Ureter (tissue), 1 donor: ENCODE data around the gene ELMO3. TPM values are rescaled to one million over a fixed set of nuclear protein-coding genes. Genes with fewer than 3 reads are reported as not detected.
A peak's percentile ranks its signal among the peaks of the same experiment; 100 is the strongest.

Experiments
- DNase-seq: peaks from one replicate; pipeline ENCODE4 v3.0.0-alpha.2; 2020; ENCODE audit warnings: low spot score
- total RNA-seq: library from RNA; stranded (reverse); gene quantifications from one replicate; pipeline ENCODE4 v1.2.4, GENCODE V29; 2023
- donor health status: DM: yes; HTN: yes; CAD: no.

ELMO3 gene
- total RNA-seq, 1 donor from 2014 or later = 23.5 TPM

DNA sequence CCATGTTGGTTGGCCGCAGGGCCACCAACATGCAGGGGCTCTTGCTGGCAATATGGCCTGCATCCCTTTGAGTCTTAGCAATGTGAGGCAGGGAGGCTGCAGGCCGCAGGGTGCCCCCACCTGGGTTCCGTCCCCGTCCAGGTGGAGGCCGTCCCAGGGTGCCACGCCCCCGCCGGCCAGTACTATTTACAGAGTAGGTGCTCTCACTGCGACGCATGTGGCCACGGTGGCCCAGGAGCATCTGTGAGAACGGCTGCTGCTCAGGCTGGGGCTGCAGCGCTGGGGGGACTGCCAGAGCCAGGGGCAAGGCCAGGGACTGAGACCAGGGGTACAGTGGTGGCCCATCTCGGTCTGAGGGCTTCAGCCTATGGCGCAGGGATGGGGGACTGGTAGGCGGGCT lies 18.8 kb upstream of the ELMO3 start:
- no peak for DNase-seq

DNA sequence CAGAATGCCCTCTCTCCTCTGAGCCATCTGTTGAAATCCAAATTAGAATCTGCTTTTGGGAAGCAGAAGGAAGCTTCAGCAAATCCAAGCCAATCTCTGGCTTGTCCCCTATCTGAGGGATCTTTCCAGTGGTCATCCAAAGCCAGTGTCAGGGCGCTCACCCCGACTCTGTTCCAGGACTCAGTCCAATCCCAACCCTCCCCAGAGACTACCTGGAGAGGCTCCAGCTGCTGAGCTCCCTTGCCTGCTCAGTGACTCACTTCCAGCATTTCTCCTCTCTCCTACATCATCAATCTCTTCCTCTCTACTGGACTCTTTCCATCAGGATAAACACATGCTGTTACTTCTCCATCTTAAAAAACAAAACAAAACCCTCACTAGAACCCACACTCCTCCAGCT lies 17.6 kb upstream of the ELMO3 start:
- no peak for DNase-seq

DNA sequence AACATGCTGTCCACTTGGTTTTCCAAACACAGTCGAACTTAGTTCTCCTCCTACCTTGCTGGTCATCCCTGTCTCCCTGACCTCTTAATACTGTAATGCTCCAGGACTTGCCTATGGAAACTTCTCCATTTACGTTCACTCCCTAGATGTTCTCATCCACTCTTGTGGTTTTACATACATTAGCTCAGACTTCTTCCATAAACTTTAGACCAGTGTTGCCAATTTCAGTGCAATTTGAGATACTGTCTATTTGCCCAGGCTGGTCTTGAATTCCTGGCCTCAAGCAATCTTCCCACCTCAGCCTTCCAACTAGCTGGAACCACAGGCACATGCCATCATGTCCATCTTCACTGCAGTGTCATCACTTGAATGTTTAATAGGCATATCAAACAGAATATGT lies 16.6 kb upstream of the ELMO3 start:
- no peak for DNase-seq

DNA sequence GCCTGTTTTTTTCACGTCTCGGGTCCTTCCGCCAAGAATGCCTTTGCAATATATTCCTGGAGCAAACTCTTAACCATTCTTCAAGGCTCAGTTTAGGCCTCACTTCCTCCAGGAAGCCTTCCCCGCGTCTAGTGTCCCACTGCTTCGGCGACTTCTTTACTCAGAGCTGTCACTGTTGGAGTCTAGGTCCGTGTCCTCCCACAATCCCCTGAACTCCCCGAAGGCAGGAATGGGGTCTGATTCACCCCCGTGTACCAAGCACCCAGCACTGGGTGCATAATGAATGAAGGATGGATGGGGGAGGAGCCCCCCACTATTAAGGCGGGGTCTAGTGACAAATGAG lies 15.7 kb upstream of the ELMO3 start:
- no peak for DNase-seq

DNA sequence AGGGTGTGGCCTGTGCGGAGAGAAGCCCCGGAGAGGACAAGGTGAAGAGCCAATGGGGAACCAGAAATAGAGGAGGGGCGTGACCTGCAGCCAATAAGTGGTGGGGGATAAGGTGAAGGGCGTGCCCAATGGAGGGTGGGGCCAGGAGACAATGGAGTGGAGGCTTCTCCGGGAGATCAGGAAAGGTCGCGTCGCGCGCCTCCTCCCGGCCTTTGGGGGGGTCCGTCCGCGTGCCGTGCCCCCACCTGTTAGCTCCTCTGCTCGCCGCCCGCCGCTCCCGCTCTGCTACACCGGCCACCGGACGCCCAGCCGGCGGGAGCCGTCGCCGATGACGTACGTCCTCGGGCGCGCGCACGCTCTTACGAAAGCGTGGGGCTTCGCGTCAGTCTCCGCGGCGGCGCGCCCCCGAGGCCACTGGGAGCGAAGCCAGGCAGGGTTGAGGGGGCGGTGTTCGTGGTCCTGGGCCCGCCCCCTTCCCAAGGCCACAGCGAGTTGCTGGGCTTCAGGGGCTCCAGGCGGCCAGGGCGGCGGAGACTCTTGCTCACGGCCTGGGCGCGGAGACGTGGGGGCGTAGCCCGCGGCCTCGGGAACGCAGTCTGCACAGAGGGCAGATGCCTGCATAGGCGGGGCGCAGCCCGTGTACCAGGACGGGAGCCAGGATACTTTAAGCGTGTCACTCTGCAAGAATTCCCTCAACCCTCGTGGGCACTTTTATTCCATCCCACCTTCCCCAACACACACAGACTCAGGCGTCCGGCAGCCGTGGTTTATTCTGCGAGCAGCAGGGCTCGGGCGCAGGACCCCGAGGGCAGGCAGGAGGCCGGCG lies 15.1 kb upstream of the ELMO3 start, which contains the start of gene MATCAP1:
MATCAP1 (minus strand) TSS at position 337 of the 826 bp plus-strand sequence. CDS start 3,353 bp downstream, outside the sequence.
- peak; percentile 97 for DNase-seq

DNA sequence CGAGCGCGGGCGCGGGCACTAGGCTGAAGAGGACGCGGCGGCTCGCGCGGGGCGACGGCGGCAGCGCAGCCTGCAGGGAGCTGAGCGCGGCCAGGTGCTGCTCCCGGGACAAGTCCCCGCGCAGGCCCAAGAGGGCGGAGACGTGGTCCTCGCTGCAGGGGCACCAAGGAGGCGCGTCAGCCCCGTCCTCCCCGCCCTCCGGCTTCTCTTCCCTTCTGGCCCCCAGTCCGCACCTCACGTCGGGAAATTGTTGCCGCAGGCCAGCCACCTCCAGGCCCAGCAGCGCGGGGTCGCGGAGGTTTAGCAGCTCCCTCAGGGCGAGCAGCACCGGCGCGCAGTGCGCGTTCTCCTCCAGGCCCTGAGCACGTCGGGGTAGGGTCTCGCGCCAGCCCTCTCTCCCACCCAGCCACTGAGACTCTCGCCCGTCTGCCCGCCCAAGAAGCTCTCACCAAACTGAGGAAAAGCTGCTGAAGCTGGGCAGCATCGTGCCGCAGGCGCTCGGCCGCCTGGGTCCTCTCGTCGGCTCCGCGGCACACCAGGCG lies 14.4 kb upstream of the ELMO3 start:
- DNase-seq = no peak

DNA sequence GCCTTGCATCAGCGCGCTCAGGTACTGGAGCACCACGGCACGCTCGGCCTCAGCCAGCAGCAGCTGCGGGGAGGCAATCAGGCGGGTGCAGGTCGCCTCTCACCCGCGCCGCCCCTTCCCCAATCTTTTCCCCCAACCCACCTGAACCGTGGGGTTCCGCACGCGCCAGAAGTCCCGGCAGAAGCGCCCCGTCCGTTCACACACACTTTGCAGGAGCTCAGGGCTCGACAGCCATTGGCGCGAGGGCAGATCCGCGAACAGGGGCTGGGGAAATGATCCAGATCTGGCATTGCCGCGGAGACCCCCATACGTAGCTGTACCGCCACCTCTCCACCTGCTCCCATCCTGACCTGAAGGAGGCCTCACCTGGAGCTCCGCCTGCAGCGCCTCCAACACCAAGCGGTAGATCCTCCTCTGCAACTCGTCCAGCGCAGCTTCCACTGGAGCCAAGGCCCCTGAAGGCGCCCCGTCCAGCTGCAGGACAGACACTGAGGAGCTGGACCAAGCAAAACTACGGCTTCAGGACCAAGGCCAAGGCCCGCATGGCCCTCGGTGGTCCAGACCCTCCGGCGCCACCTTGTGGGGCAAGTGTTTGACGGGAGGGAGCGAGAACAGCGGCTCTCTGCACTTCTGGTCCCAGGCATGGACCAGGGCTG lies 13.8 kb upstream of the ELMO3 start:
- DNase-seq = peak; percentile 93

DNA sequence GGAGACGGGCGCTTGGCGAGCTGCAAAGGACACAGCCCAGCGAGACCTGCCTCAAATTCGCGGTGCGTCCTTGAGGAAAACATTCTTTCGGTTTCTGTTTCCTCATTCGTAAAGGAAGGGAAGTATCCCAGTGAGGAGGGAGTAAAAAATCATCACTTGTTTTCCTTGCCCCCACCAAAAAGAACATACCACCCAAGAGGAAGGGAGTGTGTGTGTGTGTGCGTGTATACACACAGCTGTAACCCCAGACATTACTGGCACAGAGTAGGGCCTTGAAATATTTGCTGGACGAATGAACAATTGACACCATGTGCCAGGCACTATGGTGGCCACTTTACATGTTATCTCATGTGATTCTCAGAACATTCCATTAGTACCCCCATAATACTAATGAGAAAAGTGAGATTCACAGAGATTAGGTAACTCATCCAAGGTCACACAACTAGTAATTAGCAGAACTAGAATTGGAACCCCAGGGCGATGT lies 13.2 kb upstream of the ELMO3 start:
- no peak for DNase-seq

DNA sequence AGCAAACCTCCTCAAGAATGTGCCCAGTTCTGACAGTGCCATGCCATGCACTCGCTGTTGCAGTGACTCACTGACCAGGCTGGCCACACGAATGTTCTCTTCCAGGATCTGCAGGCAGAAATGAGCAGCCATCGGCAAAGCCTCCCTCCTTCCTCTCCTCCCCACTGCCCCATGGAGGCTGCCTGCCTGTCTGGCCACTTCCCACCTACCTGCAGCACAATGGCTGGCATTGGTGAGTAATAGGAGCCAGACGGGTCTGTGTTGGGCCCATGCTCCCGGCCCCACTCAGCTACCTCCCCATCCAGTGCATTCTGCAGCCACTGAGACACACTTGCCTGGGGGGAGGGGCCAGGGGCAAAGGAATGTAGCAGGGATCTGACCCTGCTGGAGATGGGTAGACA lies 12.4 kb upstream of the ELMO3 start:
- DNase-seq = no peak

DNA sequence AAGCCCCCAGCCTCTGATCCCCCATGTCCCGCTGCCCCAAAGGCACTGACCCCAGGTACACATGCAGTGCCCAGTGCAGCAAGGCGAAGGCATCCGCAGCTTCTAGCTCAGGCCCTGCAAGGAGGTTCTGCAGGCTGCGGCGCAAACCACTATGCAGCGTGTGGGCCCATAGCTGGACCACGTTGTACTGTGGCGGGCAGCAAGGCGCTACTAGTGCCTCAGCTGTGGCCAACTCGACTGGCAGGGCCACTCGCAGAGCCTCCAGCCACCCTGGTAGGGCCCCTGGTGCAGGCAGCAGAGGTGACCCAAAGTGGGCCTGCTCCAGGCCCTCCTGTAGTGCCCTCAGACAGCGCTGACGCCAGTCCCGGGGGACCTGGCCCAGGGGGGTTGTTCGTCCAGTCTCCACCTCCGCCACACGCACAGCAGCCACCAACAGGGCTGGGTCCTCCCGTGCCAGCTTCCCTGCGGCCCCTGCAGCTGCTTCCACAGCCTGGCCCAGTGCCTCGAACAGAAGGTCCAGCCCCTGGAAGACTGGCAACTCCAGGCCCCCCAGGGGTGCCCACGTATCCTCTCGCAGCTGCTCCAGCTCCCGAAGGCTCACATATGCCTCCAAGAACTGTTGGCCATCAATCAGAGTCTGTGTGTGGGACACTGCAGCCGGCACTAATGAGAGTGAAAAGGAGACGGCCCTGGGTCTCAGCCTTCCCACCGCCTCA lies 11.6 kb upstream of the ELMO3 start:
- no peak for DNase-seq

DNA sequence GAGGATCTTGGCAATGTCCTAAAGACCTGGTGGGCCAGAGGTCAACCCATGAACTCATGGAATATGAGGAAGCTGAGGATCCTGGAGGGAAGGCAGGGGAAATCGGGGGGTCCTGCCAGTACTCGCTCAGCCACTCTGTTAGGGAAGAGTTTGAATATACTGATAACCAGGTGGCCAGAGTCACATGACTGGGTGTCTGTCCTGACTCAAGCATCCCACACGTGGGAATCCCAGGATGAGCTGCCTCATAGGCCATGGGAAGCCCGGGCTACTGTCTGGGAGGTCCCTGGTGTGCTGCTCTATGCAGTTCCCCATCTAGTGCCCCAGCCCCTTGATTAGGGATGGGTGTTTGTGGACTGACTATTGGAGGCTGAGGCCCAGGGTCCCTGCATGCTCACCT lies 10.6 kb upstream of the ELMO3 start:
- no peak for DNase-seq

DNA sequence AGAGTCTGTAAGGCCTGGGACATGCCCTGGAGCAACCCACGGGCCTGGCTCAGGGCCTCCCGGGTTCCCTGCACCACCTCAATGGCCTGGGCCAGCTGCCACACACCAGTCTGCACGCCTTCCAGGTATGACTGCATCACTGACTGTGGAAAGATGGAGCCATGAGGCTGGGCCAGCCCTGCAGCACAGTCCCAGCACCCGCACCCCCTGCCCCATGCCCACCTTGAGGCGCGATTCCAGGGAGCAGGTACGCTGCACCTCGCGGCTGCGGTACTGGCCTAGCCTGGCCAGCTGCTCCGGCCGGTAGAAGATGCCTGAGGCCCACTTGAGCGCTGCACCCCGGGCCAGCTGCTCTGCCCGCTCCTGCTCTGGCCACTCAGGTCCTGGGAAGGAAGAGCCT lies 10.1 kb upstream of the ELMO3 start:
- DNase-seq = no peak

DNA sequence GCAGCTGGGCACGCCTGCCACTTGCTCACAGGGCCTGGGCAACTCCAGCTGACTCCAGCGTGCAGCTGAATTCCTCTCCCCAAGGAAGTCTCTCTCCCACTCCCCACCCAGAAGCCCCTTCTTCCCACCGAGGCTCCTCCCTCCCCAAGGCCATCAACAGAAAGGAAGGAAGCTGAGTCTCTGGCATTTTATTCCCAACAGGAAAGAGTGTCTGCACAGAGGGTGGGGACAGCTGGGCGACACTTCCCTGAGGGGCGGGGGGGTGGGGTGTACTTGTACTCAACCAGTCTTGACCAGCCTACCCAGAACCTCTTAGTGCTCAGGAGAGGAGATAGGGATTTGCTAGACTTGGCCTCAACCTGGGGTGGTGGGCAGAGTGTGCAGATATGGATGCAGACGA lies 8.9 kb upstream of the ELMO3 start, which contains the start of gene EXOC3L1:
EXOC3L1 (minus strand) TSS at position 96 of the 400 bp plus-strand sequence. CDS start 460 bp downstream, outside the sequence.
- no peak for DNase-seq

DNA sequence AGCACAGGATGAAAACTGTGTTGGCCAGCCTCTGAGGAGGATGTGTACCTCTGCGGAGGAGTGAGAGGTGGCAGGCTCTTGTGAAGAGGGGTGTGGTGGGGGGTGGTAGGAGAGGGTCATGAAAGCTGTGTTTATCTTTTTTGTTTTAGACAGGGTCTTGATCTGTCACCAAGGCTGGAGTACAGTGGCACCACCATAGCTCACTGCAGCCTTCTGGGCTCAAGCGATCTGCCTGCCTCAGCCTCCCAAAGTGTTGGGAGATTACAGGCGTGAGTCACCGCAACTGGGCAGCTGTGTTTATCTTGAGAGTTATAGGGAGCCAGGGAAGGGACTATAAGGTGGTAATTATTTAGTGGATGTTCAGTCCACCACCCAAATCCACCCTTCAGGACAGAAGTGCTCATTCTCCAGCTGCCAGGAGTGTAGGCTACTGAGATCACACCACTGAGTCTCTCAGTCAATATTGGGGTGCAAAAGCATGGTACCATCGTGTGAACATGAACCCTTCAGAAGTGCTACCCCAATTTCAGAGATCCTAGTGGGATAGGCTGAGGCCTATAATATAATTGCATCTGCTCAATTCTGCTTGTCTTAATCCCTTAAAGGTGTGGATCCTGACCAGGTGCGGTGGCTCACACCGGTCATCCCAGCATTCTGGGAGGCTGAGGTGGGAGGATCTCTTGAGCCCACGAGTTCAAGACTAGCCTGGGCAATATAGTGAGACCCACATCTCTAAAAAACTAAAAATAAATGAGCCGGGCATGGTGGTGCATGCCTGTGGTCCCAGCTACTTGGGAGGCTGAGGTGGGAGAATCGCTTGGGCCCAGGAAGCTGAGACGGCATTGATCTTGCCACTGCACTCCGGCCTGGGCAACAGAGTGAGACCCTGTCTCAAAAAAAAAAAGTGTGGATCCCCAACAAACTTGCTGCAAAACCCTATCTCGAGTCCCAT lies 8.2 kb upstream of the ELMO3 start:
- DNase-seq = no peak

DNA sequence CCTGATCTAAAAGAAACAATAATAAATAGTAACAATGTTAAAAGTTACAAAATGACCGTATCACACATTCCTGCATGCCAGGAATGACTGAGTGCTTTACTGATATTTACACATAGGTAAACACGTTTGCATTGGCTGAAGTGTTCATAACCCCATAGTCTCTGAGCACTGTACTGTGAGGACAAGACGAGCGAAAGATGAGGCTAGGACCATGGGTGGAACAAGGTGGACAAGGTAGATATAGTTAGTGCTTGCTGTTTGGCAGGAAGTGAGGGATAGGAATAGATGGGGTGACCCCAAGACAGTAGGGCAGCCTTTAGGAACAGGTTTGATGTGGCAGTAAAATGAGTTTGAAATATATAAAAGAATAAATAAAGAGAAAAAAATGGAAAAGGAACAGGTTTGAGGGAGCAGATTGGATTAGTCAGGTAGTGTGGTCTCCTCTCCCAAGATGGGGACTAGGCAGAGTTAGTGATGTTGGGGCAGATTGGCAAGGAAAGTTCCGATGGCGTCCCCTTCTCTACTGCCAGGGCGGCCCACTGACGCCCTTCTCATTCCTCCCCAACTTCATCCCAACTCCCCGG lies 7.4 kb upstream of the ELMO3 start:
- DNase-seq = no peak

DNA sequence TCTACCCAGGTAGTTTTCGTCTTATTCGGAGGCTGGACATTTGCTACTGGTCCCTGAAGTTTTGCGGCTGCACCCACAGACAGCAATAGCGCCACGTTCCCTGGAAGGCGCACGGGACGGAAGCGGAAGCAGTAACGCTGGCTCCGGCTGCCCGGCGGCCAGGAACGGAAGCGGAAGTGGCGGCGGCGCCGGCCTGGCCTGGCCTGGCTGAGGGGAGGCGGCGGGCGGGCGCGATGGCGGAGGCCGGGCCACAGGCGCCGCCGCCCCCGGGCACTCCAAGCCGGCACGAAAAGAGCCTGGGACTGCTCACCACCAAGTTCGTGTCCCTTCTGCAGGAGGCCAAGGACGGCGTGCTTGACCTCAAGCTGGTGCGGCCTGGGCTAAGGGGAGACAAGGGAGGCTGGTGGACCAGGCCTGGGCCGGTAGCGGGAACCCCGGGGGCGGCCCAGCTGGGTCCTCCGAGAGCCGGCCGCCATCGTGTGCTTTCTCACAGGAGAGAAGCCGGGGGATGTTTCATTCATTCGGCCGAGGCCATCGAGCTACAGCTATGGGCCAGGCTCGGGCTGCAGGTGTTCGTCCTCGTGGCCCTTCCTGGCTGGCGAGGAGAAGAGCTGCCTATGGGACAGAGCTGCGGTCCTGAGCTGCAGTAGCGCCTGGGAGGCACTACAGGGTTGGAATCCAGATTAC lies 6.8 kb upstream of the ELMO3 start, which contains the start of gene E2F4:
E2F4 (plus strand) TSS at position 161 of the 687 bp plus-strand sequence; CDS start at position 234, 73 bp downstream.
- DNase-seq = peak; percentile 91

DNA sequence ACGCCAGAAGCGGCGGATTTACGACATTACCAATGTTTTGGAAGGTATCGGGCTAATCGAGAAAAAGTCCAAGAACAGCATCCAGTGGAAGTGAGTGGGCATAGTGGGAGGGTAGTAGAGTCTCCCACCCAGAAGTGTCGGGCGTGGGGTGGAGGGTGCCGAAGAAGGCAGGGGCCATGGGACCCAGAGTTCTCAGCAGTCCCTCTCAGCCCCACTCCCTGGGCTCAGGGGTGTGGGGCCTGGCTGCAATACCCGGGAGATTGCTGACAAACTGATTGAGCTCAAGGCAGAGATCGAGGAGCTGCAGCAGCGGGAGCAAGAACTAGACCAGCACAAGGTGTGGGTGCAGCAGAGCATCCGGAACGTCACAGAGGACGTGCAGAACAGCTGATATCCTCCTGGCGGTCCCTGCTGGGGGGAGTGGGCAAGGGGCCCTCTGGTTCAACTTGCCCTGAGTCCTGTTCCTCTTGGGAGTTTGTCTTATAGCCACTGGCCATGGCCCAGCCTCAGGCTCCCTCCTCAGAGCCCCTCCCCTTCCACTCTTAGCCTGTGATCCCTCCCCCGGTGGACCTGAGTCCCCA lies 6.1 kb upstream of the ELMO3 start:
- no peak for DNase-seq

DNA sequence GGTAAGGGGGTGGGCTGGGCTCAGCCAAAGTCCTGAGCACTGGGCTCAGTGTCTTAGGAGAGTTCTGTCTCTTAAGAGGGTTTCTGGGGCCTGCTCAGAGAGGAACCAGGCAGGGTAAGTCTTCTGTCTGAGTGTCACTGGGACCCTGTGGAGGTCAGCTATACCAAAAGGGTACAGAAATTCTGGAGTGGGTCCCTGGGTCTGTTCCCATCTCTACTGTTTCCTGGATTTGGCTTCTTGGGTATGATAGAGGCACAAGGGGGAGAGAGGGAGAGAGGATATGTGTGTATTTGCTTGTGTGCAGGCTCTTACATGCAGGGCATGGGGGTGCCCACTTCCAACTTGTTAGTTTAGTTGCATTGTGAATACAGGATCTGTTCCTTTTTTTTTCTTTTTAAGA lies 5.4 kb upstream of the ELMO3 start:
- no peak for DNase-seq

DNA sequence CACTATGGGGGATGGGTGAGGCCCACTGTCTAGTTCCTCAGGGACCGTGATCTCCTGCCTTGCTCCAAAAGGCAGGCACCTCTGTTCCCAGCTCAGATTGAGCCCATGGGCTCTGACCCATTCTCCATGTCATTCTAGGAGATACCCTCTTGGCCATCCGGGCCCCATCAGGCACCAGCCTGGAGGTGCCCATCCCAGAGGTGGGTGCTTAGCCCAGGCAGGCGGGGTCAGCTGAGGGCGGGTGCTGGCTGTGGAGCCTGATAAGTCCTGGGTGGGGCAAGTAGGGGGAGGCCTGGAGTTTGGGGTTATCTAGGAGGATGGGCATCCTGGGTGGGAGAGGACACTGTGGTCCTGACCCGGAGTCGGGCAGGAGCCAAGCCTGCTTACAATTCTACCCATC lies 4.7 kb upstream of the ELMO3 start:
- DNase-seq = no peak

DNA sequence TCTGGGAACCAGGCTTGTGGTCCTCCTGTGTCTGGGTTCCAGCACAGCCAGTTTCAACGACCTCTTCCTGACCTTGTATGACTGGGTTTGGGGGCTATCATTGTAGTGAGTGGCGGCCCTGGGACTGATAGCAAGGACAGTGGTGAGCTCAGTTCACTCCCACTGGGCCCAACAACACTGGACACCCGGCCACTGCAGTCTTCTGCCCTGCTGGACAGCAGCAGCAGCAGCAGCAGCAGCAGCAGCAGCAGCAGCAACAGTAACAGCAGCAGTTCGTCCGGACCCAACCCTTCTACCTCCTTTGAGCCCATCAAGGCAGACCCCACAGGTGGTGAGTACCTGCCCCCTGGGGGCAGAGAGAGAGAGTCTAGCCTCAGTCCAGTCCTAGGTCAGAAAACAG lies 3.3 kb upstream of the ELMO3 start:
- no peak for DNase-seq
